HG02840 (cell line): Measurements from ENCODE around the gene STXBP1.

Experiments
- ATAC-seq: cut with Tn5 transposase; IDR thresholded peaks from one replicate; pipeline ENCODE4 v1.9.1; 2021; ENCODE audit warnings: mild to moderate bottlenecking, moderate library complexity, moderate number of reproducible peaks; ENCODE audit not compliant: unreplicated experiment, low FRiP score

Gene STXBP1

GRCh38 chr9:127728808-127729207, 116.7 kb downstream of the STXBP1 start:
- no peak for ATAC-seq

- ATAC-seq: no peak
Observed at GRCh38 chr9:127729522-127730256, 117.6 kb downstream of the STXBP1 start.

- no peak for ATAC-seq
Observed at GRCh38 chr9:127730262-127730661, 118.2 kb downstream of the STXBP1 start.

- ATAC-seq: no peak
Observed at GRCh38 chr9:127730799-127731410, 118.8 kb downstream of the STXBP1 start.

- no peak for ATAC-seq
Observed at GRCh38 chr9:127731938-127732337, 119.9 kb downstream of the STXBP1 start.

- no peak for ATAC-seq
Observed at GRCh38 chr9:127732444-127732843, 120.4 kb downstream of the STXBP1 start.

- ATAC-seq: no peak
Observed at GRCh38 chr9:127733614-127734013, 121.5 kb downstream of the STXBP1 start.

GRCh38 chr9:127734247-127734746, 122.2 kb downstream of the STXBP1 start:
- no peak for ATAC-seq

- peak; percentile 82 for ATAC-seq
Observed at GRCh38 chr9:127734747-127735529, 122.9 kb downstream of the STXBP1 start, which contains the start of gene TOR2A. Gene TOR2A (minus strand): TSS chr9:127735294. CDS start chr9:127735270, 24 bp downstream.

GRCh38 chr9:127735530-127736185, 123.6 kb downstream of the STXBP1 start:
- ATAC-seq: no peak

- ATAC-seq: no peak
Observed at GRCh38 chr9:127738666-127739065, 126.6 kb downstream of the STXBP1 start.

- no peak for ATAC-seq
Observed at GRCh38 chr9:127739614-127740330, 127.7 kb downstream of the STXBP1 start.

GRCh38 chr9:127741831-127742434, 129.9 kb downstream of the STXBP1 start:
- no peak for ATAC-seq
